Neuronal stem cell (in vitro differentiated cells): ENCODE measurements around the gene TASP1.

Experiments
- DNase-seq: peaks from one replicate; pipeline ENCODE4 v3.0.0-alpha.2; 2013; ENCODE audit warnings: low spot score
- H2AFZ ChIP-seq: one replicate; pipeline ENCODE4 v1.6.1; 2013; ENCODE audit warnings: mild to moderate bottlenecking, low read length, inconsistent platforms
- H2AK5ac ChIP-seq: 2 replicates; pipeline ENCODE4 v1.6.1; 2013; ENCODE audit warnings: low read depth, mild to moderate bottlenecking, inconsistent platforms, low read length, moderate library complexity, mixed read lengths
- H2BK120ac ChIP-seq: 2 replicates; pipeline ENCODE4 v1.6.1; 2013; ENCODE audit warnings: low read depth, mild to moderate bottlenecking, inconsistent platforms, low read length, moderate library complexity, mixed read lengths
- H2BK12ac ChIP-seq: one replicate; pipeline ENCODE4 v1.6.1; 2013; ENCODE audit warnings: low read length, inconsistent platforms
- H2BK15ac ChIP-seq: 2 replicates; pipeline ENCODE4 v1.6.1; 2013; ENCODE audit warnings: mild to moderate bottlenecking, low read length, inconsistent platforms, mixed read lengths
- H2BK5ac ChIP-seq: one replicate; pipeline ENCODE4 v1.6.1; 2013; ENCODE audit warnings: inconsistent platforms, mild to moderate bottlenecking, low read length, moderate library complexity
- H3K14ac ChIP-seq: one replicate; pipeline ENCODE4 v1.6.1; 2013; ENCODE audit warnings: low read length, inconsistent platforms
- H3K18ac ChIP-seq: 2 replicates; pipeline ENCODE4 v1.6.1; 2013; ENCODE audit warnings: low read length, inconsistent platforms
- H3K23ac ChIP-seq: 2 replicates; pipeline ENCODE4 v1.6.1; 2013; ENCODE audit warnings: low read depth, mild to moderate bottlenecking, mixed read lengths, low read length, inconsistent platforms; ENCODE audit not compliant: poor library complexity
- H3K27ac ChIP-seq: replicated peaks from 3 replicates; pipeline ENCODE4 v1.5.1; 2013; ENCODE audit warnings: low read length, inconsistent platforms
- H3K27me3 ChIP-seq, 3 experiments: 2 replicates each; pipeline ENCODE4 v1.6.1; 2013; ENCODE audit warnings: low read length in 3 of 3, mild to moderate bottlenecking in 2 of 3, inconsistent platforms in 1 of 3, low read depth in 1 of 3, mixed read lengths in 1 of 3, moderate library complexity in 1 of 3; ENCODE audit not compliant: control insufficient read depth in 3 of 3, insufficient read depth in 3 of 3
- H3K36me3 ChIP-seq, 2 donors: replicated peaks in 1 of 2; 2 replicates each; pipeline ENCODE4 v1.6.1; 2013; ENCODE audit warnings: low read length in 2 of 2; ENCODE audit not compliant: control insufficient read depth in 2 of 2, insufficient read depth in 2 of 2
- H3K4ac ChIP-seq: 2 replicates; pipeline ENCODE4 v1.6.1; 2013; ENCODE audit warnings: inconsistent platforms, mild to moderate bottlenecking, low read length, moderate library complexity
- H3K4me1 ChIP-seq, 2 donors: 1 replicate in 1 of 2; 2 replicates in 1 of 2; pipeline ENCODE4 v1.6.1; 2013; ENCODE audit warnings: low read length in 2 of 2, low read depth in 1 of 2; ENCODE audit not compliant: control insufficient read depth in 2 of 2, insufficient read depth in 1 of 2
- H3K4me2 ChIP-seq: one replicate; pipeline ENCODE4 v1.6.1; 2013; ENCODE audit warnings: mild to moderate bottlenecking, low read length, inconsistent platforms; ENCODE audit not compliant: insufficient read depth, poor library complexity, severe bottlenecking
- H3K4me3 ChIP-seq, 2 donors: 2 replicates each; pipeline ENCODE4 v1.5.1; 2013; ENCODE audit warnings: low read length in 2 of 2, mild to moderate bottlenecking in 2 of 2, inconsistent platforms in 1 of 2, moderate library complexity in 1 of 2
- H3K79me1 ChIP-seq: one replicate; pipeline ENCODE4 v1.6.1; 2013; ENCODE audit warnings: low read depth, mild to moderate bottlenecking, inconsistent platforms, low read length, moderate library complexity
- H3K9ac ChIP-seq: one replicate; pipeline ENCODE4 v1.6.1; 2013; ENCODE audit warnings: mild to moderate bottlenecking, low read depth, low read length, inconsistent platforms; ENCODE audit not compliant: poor library complexity
- H3K9me3 ChIP-seq, 2 donors: replicated peaks in 1 of 2; 2 replicates each; pipeline versions ENCODE3 to v1.6.1; 2013; ENCODE audit warnings: low read length in 2 of 2, mild to moderate bottlenecking in 2 of 2, inconsistent platforms in 1 of 2, low read depth in 1 of 2, mixed read lengths in 1 of 2, moderate library complexity in 1 of 2; ENCODE audit not compliant: control insufficient read depth in 2 of 2, insufficient read depth in 1 of 2
- H4K8ac ChIP-seq: one replicate; pipeline ENCODE4 v1.6.1; 2013; ENCODE audit warnings: low read depth, mild to moderate bottlenecking, inconsistent platforms, low read length, moderate library complexity
- H4K91ac ChIP-seq: one replicate; pipeline ENCODE4 v1.6.1; 2013; ENCODE audit warnings: low read length, low read depth, mild to moderate bottlenecking, inconsistent platforms; ENCODE audit not compliant: poor library complexity
- WGBS, 2 donors: extraction: QIAGEN DNeasy Blood & Tissue Kit; methylation state at CpG; one replicate each; pipeline ENCODE4 v1.1.7; 2013; ENCODE audit warnings: missing lambda C conversion rate in 2 of 2, mixed read lengths in 1 of 2; ENCODE audit not compliant: insufficient read length in 2 of 2, insufficient replicate concordance in 1 of 2; ENCODE audit errors: extremely low coverage in 2 of 2; 5-methylcytosine and 5-hydroxymethylcytosine counted together

The TASP1 gene

GRCh38 chr20:13349235-13349604, 289.5 kb downstream of the TASP1 start:
- Histone ChIP-seq H2AK5ac (no peak overlapping the region), H4K91ac (no peak overlapping the region), H3K27me3 (no peaks in the 10 kb centered on the region), H3K4me3 (no peak overlapping the region), H3K27ac (no peak overlapping the region), H2BK15ac (no peak overlapping the region), H3K4ac (no peak overlapping the region), H2AFZ (no peak overlapping the region), H3K9me3 (no peaks in the 10 kb centered on the region), H3K14ac (no peak overlapping the region), H2BK5ac (no peak overlapping the region), H3K9ac (no peak overlapping the region), H2BK120ac (no peak overlapping the region), H3K18ac (no peak overlapping the region), H3K79me1 (no peaks in the 10 kb centered on the region), H3K36me3 (no peaks in the 10 kb centered on the region), H3K4me2 (no peak overlapping the region), H3K23ac (no peak overlapping the region), H3K4me1 (no peaks in the 10 kb centered on the region), H2BK12ac (no peak overlapping the region), H4K8ac (no peak overlapping the region)
- WGBS, 2 donors = no CpG with 5 or more reads among the region's 4 CpGs
- DNase-seq = no peak

GRCh38 chr20:13348311-13349234, 290.2 kb downstream of the TASP1 start:
- no peak overlapping the region for H3K4me3 ChIP-seq
- no peaks in the 10 kb centered on the region for H3K9me3 ChIP-seq

GRCh38 chr20:13344671-13345070, 294.1 kb downstream of the TASP1 start:
- Histone ChIP-seq H3K14ac (peak overlapping the region; percentile 31), H3K36me3 (no peaks in the 10 kb centered on the region), H2BK5ac (no peak overlapping the region), H4K91ac (no peak overlapping the region), H2BK15ac (no peak overlapping the region), H3K18ac (peak overlapping the region; percentile 3), H3K9ac (no peak overlapping the region), H3K4me1 (no peaks in the 10 kb centered on the region), H3K27ac (no peak overlapping the region), H3K23ac (no peak overlapping the region), H2AK5ac (no peak overlapping the region), H3K79me1 (no peaks in the 10 kb centered on the region), H3K27me3 (no peaks in the 10 kb centered on the region), H2AFZ (no peak overlapping the region), H2BK120ac (no peak overlapping the region), H3K9me3 (no peaks in the 10 kb centered on the region), H3K4ac (no peak overlapping the region), H3K4me2 (no peak overlapping the region), H2BK12ac (no peak overlapping the region), H4K8ac (peak overlapping the region; percentile 70), H3K4me3 (no peak overlapping the region)
- no CpG with 5 or more reads among the region's 9 CpGs for WGBS, 2 donors
- no peak for DNase-seq

More at GRCh38 chr20:13348311-13349234, 290.2 kb downstream of the TASP1 start:
- no peaks in the 10 kb centered on the region for H3K36me3 ChIP-seq
- no peak overlapping the region for H2AFZ ChIP-seq
- no peak overlapping the region for H2BK120ac ChIP-seq
- no peak overlapping the region for H4K91ac ChIP-seq
- H3K9ac ChIP-seq = no peak overlapping the region
- H3K4me1 ChIP-seq = no peaks in the 10 kb centered on the region
- no peak overlapping the region for H2BK15ac ChIP-seq
- no peaks in the 10 kb centered on the region for H3K27me3 ChIP-seq
- no peaks in the 10 kb centered on the region for H3K79me1 ChIP-seq
- DNase-seq = no peak
- no peak overlapping the region for H4K8ac ChIP-seq
- no CpG with 5 or more reads among the region's 9 CpGs for WGBS, 2 donors
- H3K27ac ChIP-seq = no peak overlapping the region
- no peak overlapping the region for H3K23ac ChIP-seq
- no peak overlapping the region for H3K4me2 ChIP-seq
- no peak overlapping the region for H3K14ac ChIP-seq
- no peak overlapping the region for H2BK5ac ChIP-seq
- H3K18ac ChIP-seq = no peak overlapping the region
- H3K4ac ChIP-seq = no peak overlapping the region
- H2AK5ac ChIP-seq = no peak overlapping the region
- no peak overlapping the region for H2BK12ac ChIP-seq

- Histone ChIP-seq H3K4me2 (no peak overlapping the region), H2BK12ac (no peak overlapping the region), H3K36me3 (no peaks in the 10 kb centered on the region), H3K9me3 (no peaks in the 10 kb centered on the region), H4K8ac (no peak overlapping the region), H3K23ac (no peak overlapping the region), H3K27ac (no peak overlapping the region), H3K14ac (no peak overlapping the region), H2BK15ac (no peak overlapping the region), H3K79me1 (no peaks in the 10 kb centered on the region), H2AK5ac (no peak overlapping the region), H3K4me3 (no peak overlapping the region), H2BK5ac (no peak overlapping the region), H3K4ac (no peak overlapping the region), H3K4me1 (no peaks in the 10 kb centered on the region), H2AFZ (no peak overlapping the region), H4K91ac (no peak overlapping the region), H3K27me3 (no peaks in the 10 kb centered on the region), H3K9ac (no peak overlapping the region), H3K18ac (peak overlapping the region; percentile 63), H2BK120ac (no peak overlapping the region)
- no CpG with 5 or more reads among the region's 12 CpGs for WGBS, 2 donors
- DNase-seq = no peak
Measured at GRCh38 chr20:13342469-13343242, 296.1 kb downstream of the TASP1 start.
